PC-3 (cell line): ENCODE results near the gene DRD2. TPM values are rescaled to one million over a fixed set of nuclear protein-coding genes. Genes with fewer than 3 reads are reported as not detected.

Experiments used
- ATAC-seq: fragments of 200-7000 bp; cut with Tn5 transposase; 2 replicates; pipeline ENCODE4 v1.9.1; 2020; ENCODE audit warnings: mild to moderate bottlenecking, moderate library complexity
- BruUV-seq: library from RNA; stranded (reverse); fragments of 400-500 nt; replicated peaks from 2 replicates; lab custom pipeline; 2021; lab: Mats Ljungman, UMichigan
- CTCF ChIA-PET: fragments of 300-600 bp; sonication (Branson Sonifier 250); formaldehyde crosslinking; loops from one replicate; lab custom pipeline; 2022; ENCODE audit warnings: antibody characterized with exemption; lab: Charles Lee
- POLR2A ChIA-PET: fragments of 300-600 bp; sonication (Branson Sonifier 250); formaldehyde crosslinking; loops from one replicate; lab custom pipeline; 2022; ENCODE audit warnings: antibody characterized with exemption; ENCODE audit not compliant: unreplicated experiment; lab: Charles Lee
- DNase-seq: peaks from one replicate; pipeline ENCODE4 v3.0.0-alpha.2; 2015
- H2AFZ ChIP-seq: fragments of 300-600 bp; sonication (generic); 2 replicates; pipeline ENCODE4 v1.6.0; 2016; ENCODE audit warnings: antibody characterized with exemption, low read length
- H3F3A ChIP-seq: fragments of 300-600 bp; sonication (generic); one replicate; pipeline ENCODE4 v1.6.0; 2017; ENCODE audit warnings: antibody characterized with exemption, low read length, control low read depth, mild to moderate bottlenecking; ENCODE audit not compliant: unreplicated experiment
- H3K27ac ChIP-seq: fragments of 300-600 bp; sonication (generic); 2 replicates; pipeline ENCODE4 v1.5.1; 2016; ENCODE audit warnings: mild to moderate bottlenecking, low read length
- H3K27me3 ChIP-seq: fragments of 300-600 bp; sonication (generic); 2 replicates; pipeline ENCODE4 v1.6.1; 2016; ENCODE audit warnings: low read length, mixed read lengths
- H3K36me3 ChIP-seq: fragments of 300-600 bp; sonication (generic); 2 replicates; pipeline ENCODE4 v1.6.1; 2016; ENCODE audit warnings: low read depth, mixed run types, low read length, mixed read lengths
- H3K4me1 ChIP-seq: fragments of 300-600 bp; sonication (generic); 2 replicates; pipeline ENCODE4 v1.5.1; 2016; ENCODE audit warnings: low read length; ENCODE audit not compliant: insufficient read depth
- H3K4me2 ChIP-seq: fragments of 300-600 bp; sonication (generic); 2 replicates; pipeline ENCODE4 v1.6.0; 2016; ENCODE audit warnings: low read length
- H3K4me3 ChIP-seq: fragments of 300-600 bp; sonication (generic); 2 replicates; pipeline ENCODE4 v1.5.1; 2016; ENCODE audit warnings: mild to moderate bottlenecking, low read length, mixed read lengths
- H3K79me2 ChIP-seq: fragments of 300-600 bp; sonication (generic); 2 replicates; pipeline ENCODE4 v1.6.1; 2017; ENCODE audit warnings: low read length, mixed read lengths
- H3K9ac ChIP-seq: fragments of 300-600 bp; sonication (generic); 2 replicates; pipeline ENCODE4 v1.6.0; 2016; ENCODE audit warnings: mild to moderate bottlenecking, low read length
- H3K9me2 ChIP-seq: fragments of 300-600 bp; sonication (generic); replicated peaks from 2 replicates; pipeline ENCODE4 v1.6.1; 2016; ENCODE audit warnings: mixed run types, low read length, mixed read lengths
- H3K9me3 ChIP-seq: fragments of 300-600 bp; sonication (generic); 2 replicates; pipeline ENCODE4 v1.6.1; 2016; ENCODE audit warnings: low read length, mixed read lengths
- H4K20me1 ChIP-seq: fragments of 300-600 bp; sonication (generic); 2 replicates; pipeline ENCODE4 v1.6.1; 2016; ENCODE audit warnings: low read length, mixed read lengths
- CTCF ChIP-seq: fragments of 300-600 bp; sonication (generic); conservative IDR thresholded peaks from 2 replicates; pipeline ENCODE4 v1.5.1; 2017; ENCODE audit warnings: antibody characterized with exemption, low read depth, mild to moderate bottlenecking, low read length
- EZH2 ChIP-seq: fragments of 300-600 bp; sonication (generic); IDR thresholded peaks from one replicate; pipeline ENCODE4 v1.6.1; 2017; ENCODE audit warnings: antibody characterized with exemption, mild to moderate bottlenecking, low read length; ENCODE audit not compliant: unreplicated experiment
- EZH2phosphoT487 ChIP-seq: fragments of 300-600 bp; sonication (generic); IDR thresholded peaks from 2 replicates; pipeline ENCODE4 v1.6.1; 2018; ENCODE audit warnings: mild to moderate bottlenecking, antibody characterized with exemption, low read length, borderline replicate concordance
- intact Hi-C: fragments of 100-400 bp; cut with micrococcal nuclease; formaldehyde crosslinking; loops from 2 replicates; pipeline ENCODE4 v1.9.0; 2023
- total RNA-seq: library from RNA; depleted of rRNA; stranded (reverse); fragments of >200 nt; gene quantifications from 2 replicates; pipeline ENCODE4 v1.2.3, GENCODE V29; 2014

The DRD2 gene
- total RNA-seq, 1 experiment from 2014 or later: not detected

GRCh38 chr11:113412675-113413074 lies 62.5 kb downstream of the DRD2 start:
- no peak overlapping the region for H3K9ac ChIP-seq
- H3K36me3 ChIP-seq: no peaks in the 10 kb centered on the region
- ATAC-seq: no peak
- intact Hi-C loops: no loop called here
- H3K4me3 ChIP-seq: no peak overlapping the region
- POLR2A ChIA-PET: no interaction called here
- H3K27me3 ChIP-seq: 0 out of 2 replicates have a peak, but pooled peaks cover 2% of the 10 kb centered on the region
- CTCF ChIA-PET: no interaction called here
- H3K4me1 ChIP-seq: peaks cover 10% of the 10 kb centered on the region
- H3K9me2 ChIP-seq: no peaks in the 10 kb centered on the region
- no peaks in the 10 kb centered on the region for H3K79me2 ChIP-seq
- DNase-seq: no peak
- BruUV-seq: no TSS peak
- no peak overlapping the region for H3K27ac ChIP-seq
- TF ChIP-seq EZH2phosphoT487: no peak
- TF ChIP-seq CTCF: no peak
- TF ChIP-seq EZH2: no peak
- no peaks in the 10 kb centered on the region for H4K20me1 ChIP-seq
- H3K4me2 ChIP-seq: no peak overlapping the region
- H2AFZ ChIP-seq: no peak overlapping the region
- H3F3A ChIP-seq: no peaks in the 10 kb centered on the region
- H3K9me3 ChIP-seq: no peaks in the 10 kb centered on the region

GRCh38 chr11:113411536-113411935 lies 63.7 kb downstream of the DRD2 start:
- no peak for DNase-seq
- Histone ChIP-seq H4K20me1 (no peaks in the 10 kb centered on the region), H3K27ac (no peak overlapping the region), H3K4me2 (no peak overlapping the region), H3K9me3 (no peaks in the 10 kb centered on the region), H3K4me3 (no peak overlapping the region), H3K27me3 (0 out of 2 replicates have a peak, but pooled peaks cover 3% of the 10 kb centered on the region), H3K9me2 (no peaks in the 10 kb centered on the region), H3K36me3 (no peaks in the 10 kb centered on the region), H2AFZ (no peak overlapping the region), H3K9ac (no peak overlapping the region), H3K79me2 (no peaks in the 10 kb centered on the region), H3F3A (no peaks in the 10 kb centered on the region), H3K4me1 (no peaks in the 10 kb centered on the region)
- CTCF ChIA-PET: no interaction called here
- no peak for ATAC-seq
- POLR2A ChIA-PET: no interaction called here
- intact Hi-C loops: no loop called here
- TF ChIP-seq EZH2 (no peak), CTCF (no peak), EZH2phosphoT487 (no peak)
- no TSS peak for BruUV-seq

- ATAC-seq (no peak), DNase-seq (no peak)
- BruUV-seq: no TSS peak
- H3K36me3 ChIP-seq: no peaks in the 10 kb centered on the region
- H3K9ac ChIP-seq: no peak overlapping the region
- H3K27ac ChIP-seq: no peak overlapping the region
- H3K4me3 ChIP-seq: no peak overlapping the region
- no peaks in the 10 kb centered on the region for H3F3A ChIP-seq
- no peak overlapping the region for H3K4me2 ChIP-seq
- no peaks in the 10 kb centered on the region for H3K9me3 ChIP-seq
- no peaks in the 10 kb centered on the region for H4K20me1 ChIP-seq
- ChIA-PET POLR2A (no interaction called here), CTCF (no interaction called here)
- intact Hi-C loops: no loop called here
- H3K9me2 ChIP-seq: no peaks in the 10 kb centered on the region
- H3K79me2 ChIP-seq: no peaks in the 10 kb centered on the region
- no peak overlapping the region for H2AFZ ChIP-seq
- no peaks in the 10 kb centered on the region for H3K4me1 ChIP-seq
- TF ChIP-seq EZH2phosphoT487: no peak
- TF ChIP-seq CTCF: no peak
- no peak for TF ChIP-seq EZH2
- 0 out of 2 replicates have a peak, but pooled peaks cover 3% of the 10 kb centered on the region for H3K27me3 ChIP-seq
Measured at GRCh38 chr11:113410414-113411135, 64.6 kb downstream of the DRD2 start.
